Epithelial cell of proximal tubule (primary cell): ENCODE results near the gene FZD7. TPM values are rescaled to one million over a fixed set of nuclear protein-coding genes. Genes with fewer than 3 reads are reported as not detected.

ENCODE experiments used
- DNase-seq: peaks from one replicate; pipeline ENCODE4 v3.0.0-alpha.2; 2011; ENCODE audit warnings: low read depth
- H3K4me3 ChIP-seq: 2 replicates; pipeline ENCODE4 v1.5.1; 2011; ENCODE audit warnings: low read depth, mild to moderate bottlenecking, low read length
- CTCF ChIP-seq: conservative IDR thresholded peaks from 2 replicates; pipeline ENCODE4 v1.5.1; 2012; ENCODE audit warnings: low read depth, mild to moderate bottlenecking, low read length
- total RNA-seq: library from RNA; depleted of rRNA; stranded (reverse); fragments of >200 nt; gene quantifications from 2 replicates; pipeline ENCODE4 v1.2.3, GENCODE V29; 2015

Gene FZD7
- total RNA-seq, 1 donor from 2014 or later = 34.8 TPM

DNA sequence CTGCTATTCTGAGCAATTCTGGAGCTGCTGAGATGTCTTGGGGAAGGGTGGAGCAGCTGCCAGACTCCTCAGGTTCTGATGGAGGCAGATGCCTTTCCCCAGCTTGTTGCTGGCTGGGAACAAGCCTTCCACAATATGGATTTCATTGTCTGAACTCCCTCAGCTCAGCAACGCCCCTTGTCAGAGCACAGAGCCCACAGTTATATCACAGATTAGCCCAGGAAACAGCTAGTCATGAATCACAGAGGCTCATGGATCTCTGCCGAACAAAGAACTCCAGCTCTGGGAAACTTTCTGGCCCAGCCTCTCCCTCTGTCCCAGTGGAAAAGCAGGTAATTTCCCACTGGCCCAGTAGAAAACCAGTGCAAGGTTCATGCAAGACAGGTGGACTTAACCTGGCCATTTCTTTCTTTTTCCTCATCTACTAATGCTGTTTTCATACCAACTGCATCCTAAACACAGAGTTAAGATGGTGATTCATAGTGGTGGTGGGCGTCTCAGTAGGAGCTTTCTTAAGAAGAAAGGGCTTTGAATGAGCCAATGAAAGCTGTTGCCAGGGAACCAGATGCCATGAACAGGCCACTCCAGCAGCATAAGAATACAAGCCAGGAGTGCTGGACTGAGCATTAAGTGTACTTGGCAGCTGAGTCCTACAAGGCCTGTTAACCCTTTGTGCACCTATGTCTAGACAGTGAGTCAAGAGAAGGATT is 30.7 kb downstream of the FZD7 start:
- peak; percentile 27 for DNase-seq
- no peak overlapping the region for H3K4me3 ChIP-seq
- TF ChIP-seq CTCF = no peak

DNA sequence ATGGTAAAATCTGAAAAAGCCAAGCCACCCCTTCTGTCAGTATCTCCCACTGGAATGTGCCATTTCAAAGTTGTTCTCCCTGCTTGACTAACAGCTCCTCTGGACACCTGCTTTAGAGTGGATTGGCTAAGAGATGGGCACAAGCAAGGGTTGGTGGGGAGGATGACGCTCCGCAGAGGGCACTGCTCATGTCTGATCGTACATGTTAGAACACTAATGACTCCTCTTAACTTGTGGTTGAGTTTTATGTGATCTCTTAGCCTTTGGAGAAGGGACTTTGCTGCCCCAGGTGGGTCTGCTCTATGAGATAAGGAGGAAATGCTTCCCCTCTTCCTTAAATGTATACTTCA is 31.2 kb downstream of the FZD7 start:
- H3K4me3 ChIP-seq = no peak overlapping the region
- DNase-seq = no peak
- no peak for TF ChIP-seq CTCF

DNA sequence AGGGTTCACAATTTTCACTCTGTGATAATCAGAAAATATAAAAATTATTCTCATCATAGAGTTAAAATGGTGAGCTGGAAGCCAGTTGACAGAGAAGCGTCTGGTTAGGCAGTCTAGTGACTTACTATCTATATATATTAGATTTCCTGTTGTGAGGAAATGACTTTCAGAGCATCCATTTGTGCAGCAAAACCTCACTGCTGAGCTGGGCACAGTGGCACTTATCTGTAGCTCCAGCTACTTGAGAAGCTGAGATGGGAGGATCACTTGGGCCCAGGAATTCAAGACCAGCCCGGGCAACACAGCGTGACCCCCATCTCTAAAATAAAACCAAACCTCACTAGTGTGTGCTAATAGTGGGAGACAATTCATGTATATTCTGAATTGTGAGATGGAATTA is 32.2 kb downstream of the FZD7 start:
- TF ChIP-seq CTCF = no peak
- no peak for DNase-seq
- H3K4me3 ChIP-seq = no peak overlapping the region

GRCh38 chr2:202066875-202067274 is 33.2 kb downstream of the FZD7 start:
- no peak for TF ChIP-seq CTCF
- no peak for DNase-seq

GRCh38 chr2:202067589-202067988 is 33.9 kb downstream of the FZD7 start:
- no peak for DNase-seq
- no peak for TF ChIP-seq CTCF
- H3K4me3 ChIP-seq = no peak overlapping the region

More at GRCh38 chr2:202066875-202067274, 33.2 kb downstream of the FZD7 start:
- H3K4me3 ChIP-seq = no peak overlapping the region

GRCh38 chr2:202069170-202070067 is 35.8 kb downstream of the FZD7 start:
- H3K4me3 ChIP-seq = no peak overlapping the region
- TF ChIP-seq CTCF = no peak
- DNase-seq = no peak
